ENCODE measurements around the gene CRISP3.
"Not testable (repeated sequence)": the region's sequence is repeated elsewhere in the genome, so short reads cannot be mapped to it uniquely, and the experiment has no call there.

CRISP3 gene

GRCh38 chr6:49744259-49744658 is at the start of gene CRISP3:
CRISP3 (minus strand) TSS chr6:49744388; CDS start chr6:49744367, 21 bp downstream.
- no peak for DNase-seq (ENCODE audit: low read depth in 2 of 2)

GRCh38 chr6:49790341-49790740 is 46.2 kb upstream of the CRISP3 start:
- DNase-seq (ENCODE audit: low read depth in 2 of 2), result no peak

GRCh38 chr6:49787176-49787575 is 43.0 kb upstream of the CRISP3 start, which contains the start of gene PGK2:
PGK2 (minus strand) TSS chr6:49787285; CDS start chr6:49787187, 98 bp downstream.
- no peak for DNase-seq (ENCODE audit: low read depth in 2 of 2)

- no peak for DNase-seq (ENCODE audit: low read depth in 2 of 2)
Measured at GRCh38 chr6:49784272-49784671, 40.1 kb upstream of the CRISP3 start.

- no peak for DNase-seq (ENCODE audit: low read depth in 2 of 2)
Measured at GRCh38 chr6:49782725-49783124, 38.5 kb upstream of the CRISP3 start.

- no peak for DNase-seq (ENCODE audit: low read depth in 2 of 2)
Measured at GRCh38 chr6:49782293-49782692, 38.1 kb upstream of the CRISP3 start.

- no peak for DNase-seq (ENCODE audit: low read depth in 2 of 2)
Measured at GRCh38 chr6:49776444-49776843, 32.3 kb upstream of the CRISP3 start.

- DNase-seq (ENCODE audit: low read depth in 2 of 2), result no peak
Measured at GRCh38 chr6:49775043-49775442, 30.9 kb upstream of the CRISP3 start.

GRCh38 chr6:49772285-49772684 is 28.1 kb upstream of the CRISP3 start:
- DNase-seq (ENCODE audit: low read depth in 2 of 2), result no peak

GRCh38 chr6:49766762-49767161 is 22.6 kb upstream of the CRISP3 start:
- no peak for DNase-seq (ENCODE audit: low read depth in 2 of 2)

GRCh38 chr6:49764571-49765236 is 20.5 kb upstream of the CRISP3 start:
- DNase-seq (ENCODE audit: low read depth in 2 of 2), result no peak

- no peak for DNase-seq (ENCODE audit: low read depth in 2 of 2)
Measured at GRCh38 chr6:49743429-49743828, 759 bp downstream of the CRISP3 start.

GRCh38 chr6:49739423-49739822 is 4.8 kb downstream of the CRISP3 start:
- DNase-seq (ENCODE audit: low read depth in 2 of 2), result no peak

- no peak for DNase-seq (ENCODE audit: low read depth in 2 of 2)
Measured at GRCh38 chr6:49736017-49736508, 8.1 kb downstream of the CRISP3 start.

- DNase-seq (ENCODE audit: low read depth in 2 of 2), result no peak
Measured at GRCh38 chr6:49733680-49734079, 10.5 kb downstream of the CRISP3 start.

- no peak for DNase-seq (ENCODE audit: low read depth in 2 of 2)
Measured at GRCh38 chr6:49732781-49733180, 11.4 kb downstream of the CRISP3 start.

- no peak for DNase-seq (ENCODE audit: low read depth in 2 of 2)
Measured at GRCh38 chr6:49730251-49730650, 13.9 kb downstream of the CRISP3 start.

- DNase-seq (ENCODE audit: low read depth in 2 of 2), result not testable (repeated sequence)
Measured at GRCh38 chr6:49723917-49724316, 20.3 kb downstream of the CRISP3 start.

GRCh38 chr6:49721297-49721696 is 22.9 kb downstream of the CRISP3 start:
- no peak for DNase-seq (ENCODE audit: low read depth in 2 of 2)

- no peak for DNase-seq (ENCODE audit: low read depth in 2 of 2)
Measured at GRCh38 chr6:49720372-49720771, 23.8 kb downstream of the CRISP3 start.

- no peak for DNase-seq (ENCODE audit: low read depth in 2 of 2)
Measured at GRCh38 chr6:49713346-49713745, 30.8 kb downstream of the CRISP3 start, which contains the start of gene CRISP2. CRISP2 (minus strand) TSS chr6:49713543; CDS start chr6:49709196, 4,347 bp downstream.

- DNase-seq (ENCODE audit: low read depth in 2 of 2), result no peak
Measured at GRCh38 chr6:49698478-49698877, 45.7 kb downstream of the CRISP3 start.

- no peak for DNase-seq (ENCODE audit: low read depth in 2 of 2)
Measured at GRCh38 chr6:49693512-49693911, 50.7 kb downstream of the CRISP3 start.

- no peak for DNase-seq (ENCODE audit: low read depth in 2 of 2)
Measured at GRCh38 chr6:49692534-49692933, 51.7 kb downstream of the CRISP3 start.
